HepG2 (cell line): Measurements from ENCODE around the gene TMX2. TPM values are rescaled to one million over a fixed set of nuclear protein-coding genes. Genes with fewer than 3 reads are reported as not detected.

Experiments used
- ATAC-seq: fragments of 200-7000 bp; cut with Tn5 transposase; 3 replicates; pipeline ENCODE4 v1.9.1; 2020; ENCODE audit warnings: mild to moderate bottlenecking, moderate library complexity
- Bru-seq: library from RNA; stranded (reverse); fragments of 400-500 nt; gene quantifications from one replicate; lab custom pipeline; 2021; lab: Mats Ljungman, UMichigan
- BruChase-seq, 2 experiments: library from RNA; stranded (reverse); fragments of 400-500 nt; gene quantifications; one replicate each; lab custom pipeline; 2021; lab: Mats Ljungman, UMichigan
- BruUV-seq: library from RNA; stranded (reverse); fragments of 400-500 nt; replicated peaks from 2 replicates; lab custom pipeline; 2021; lab: Mats Ljungman, UMichigan
- CTCF ChIA-PET: fragments of 300-600 bp; formaldehyde crosslinking; extraction: SDS; loops from one replicate; lab custom pipeline; 2021; ENCODE audit warnings: low total read pairs, inconsistent platforms, low intra/inter-chr PET ratio; lab: Yijun Ruan, JAX
- POLR2A ChIA-PET: fragments of 350-600 bp; sonication (Branson Sonifier 250); formaldehyde crosslinking; loops from one replicate; lab custom pipeline; 2020; ENCODE audit warnings: antibody characterized with exemption, inconsistent platforms; lab: Yijun Ruan, JAX
- DNase-seq: peaks from one replicate; pipeline ENCODE4 v3.0.0-alpha.2; 2015; ENCODE audit warnings: low spot score
- FAIRE-seq: peaks from 3 replicates; lab custom pipeline; 2011; peaks lifted over from hg19 to GRCh38; lab: Jason Lieb, UNC
- H2AFZ ChIP-seq: one replicate; pipeline ENCODE4 v1.6.1; 2011; ENCODE audit warnings: low read length, inconsistent platforms
- H3K27ac ChIP-seq: fragments of 300-600 bp; 3 replicates; pipeline ENCODE4 v1.8.0; 2011; ENCODE audit warnings: mixed run types, mild to moderate bottlenecking, mixed read lengths, low read length, inconsistent platforms; ENCODE audit not compliant: insufficient read depth; ENCODE audit errors: extremely low read length
- H3K27me3 ChIP-seq, 2 experiments: fragments of 200-600 bp in 1 of 2; 2 replicates in 1 of 2; 3 replicates in 1 of 2; pipeline versions ENCODE4 v1.6.0 to v1.8.0; 2011; ENCODE audit warnings: low read length in 2 of 2, mild to moderate bottlenecking in 2 of 2, moderate library complexity in 2 of 2, inconsistent platforms in 1 of 2; ENCODE audit not compliant: insufficient read depth in 2 of 2, control insufficient read depth in 1 of 2
- H3K36me3 ChIP-seq, 2 experiments: fragments of 200-600 bp in 1 of 2; replicated peaks in 1 of 2; 2 replicates in 1 of 2; 3 replicates in 1 of 2; pipeline versions ENCODE4 v1.5.1 to v1.8.0; 2011; ENCODE audit warnings: low read length in 2 of 2, inconsistent platforms in 1 of 2; ENCODE audit not compliant: insufficient read depth in 2 of 2, control insufficient read depth in 1 of 2
- H3K4me1 ChIP-seq: 2 replicates; pipeline ENCODE4 v1.5.1; 2012; ENCODE audit warnings: low read length, inconsistent platforms; ENCODE audit not compliant: insufficient read depth
- H3K4me2 ChIP-seq: 2 replicates; pipeline ENCODE4 v1.6.0; 2011; ENCODE audit warnings: low read depth, low read length, inconsistent platforms
- H3K4me3 ChIP-seq, 3 experiments: fragments of 200-600 bp in 1 of 3; sonication (generic), shearing (Covaris generic) in 1 of 3; replicated peaks in 1 of 3; 2 replicates each; pipeline ENCODE4 v1.5.1; 2011 to 2016; ENCODE audit warnings: low read length in 3 of 3, inconsistent platforms in 2 of 3, low read depth in 2 of 3, mild to moderate bottlenecking in 2 of 3, control low read depth in 1 of 3, mixed read lengths in 1 of 3; ENCODE audit not compliant: insufficient read depth in 1 of 3
- H3K79me2 ChIP-seq: one replicate; pipeline ENCODE4 v1.6.1; 2011; ENCODE audit warnings: low read length, inconsistent platforms; ENCODE audit not compliant: insufficient read depth
- H3K9ac ChIP-seq: 2 replicates; pipeline ENCODE4 v1.6.0; 2011; ENCODE audit warnings: mild to moderate bottlenecking, low read depth, low read length, inconsistent platforms; ENCODE audit not compliant: insufficient read depth
- H3K9me3 ChIP-seq: 2 replicates; pipeline ENCODE4 v1.5.1; 2012; ENCODE audit warnings: mild to moderate bottlenecking, low read length
- H4K20me1 ChIP-seq: 2 replicates; pipeline ENCODE4 v1.6.0; 2011; ENCODE audit warnings: inconsistent platforms, mild to moderate bottlenecking, low read length, moderate library complexity; ENCODE audit not compliant: insufficient read depth
- ARID2 ChIP-seq: sonication (generic); formaldehyde crosslinking; IDR thresholded peaks from 2 replicates; pipeline ENCODE4 v1.8.1; 2022; ENCODE audit warnings: mild to moderate bottlenecking, missing genetic modification reagents, borderline replicate concordance
- DNMT1 ChIP-seq: sonication (generic); formaldehyde crosslinking; IDR thresholded peaks from 2 replicates; pipeline ENCODE4 v1.5.1; 2020; ENCODE audit warnings: mild to moderate bottlenecking, missing genetic modification reagents
- TEAD3 ChIP-seq: optimal IDR thresholded peaks from 2 replicates; pipeline ENCODE3; 2016; ENCODE audit warnings: borderline replicate concordance
- XBP1 ChIP-seq: sonication (generic); formaldehyde crosslinking; IDR thresholded peaks from 2 replicates; pipeline ENCODE4 v1.5.0; 2020; ENCODE audit warnings: missing genetic modification reagents
- ZBTB40 ChIP-seq, 2 experiments: fragments of 450-650 bp in 1 of 2; sonication (generic) in 1 of 2; formaldehyde crosslinking in 1 of 2; IDR thresholded peaks; 2 replicates each; pipeline versions ENCODE4 v1.6.1 to v1.8.0; 2016 to 2022; ENCODE audit warnings: antibody characterized with exemption in 1 of 2, mild to moderate bottlenecking in 1 of 2, missing genetic modification reagents in 1 of 2
- ZNF496 ChIP-seq: sonication (generic); formaldehyde crosslinking; IDR thresholded peaks from 2 replicates; pipeline ENCODE4 v1.8.1; 2023; ENCODE audit warnings: mild to moderate bottlenecking, moderate library complexity, missing genetic modification reagents; ENCODE audit not compliant: insufficient replicate concordance
- WGBS: methylation state at CpG from one replicate; pipeline ENCODE4 v1.1.6; 2017; ENCODE audit warnings: low lambda C conversion rate; 5-methylcytosine and 5-hydroxymethylcytosine counted together
- in situ Hi-C: cut with HindIII; loops from 2 replicates; pipeline ENCODE4 v1.10.0; 2017; ENCODE audit warnings: low pct_unique_long_range_greater_than_20kb; ENCODE audit not compliant: extremely low pct_ligation_motif_present
- intact Hi-C: fragments of 100-400 bp; cut with micrococcal nuclease; formaldehyde crosslinking; loops from one replicate; pipeline ENCODE4 v1.10.0; 2022; ENCODE audit not compliant: unreplicated experiment
- long read RNA-seq, 2 experiments: library from RNA in 1 of 2; library from polyadenylated mRNA in 1 of 2; stranded (forward) in 1 of 2; unstranded in 1 of 2; transcript quantifications; one replicate each; pipeline ENCODE4 v2.0.0, GENCODE V29; 2019 to 2022
- polyA minus RNA-seq, 3 experiments: library from RNA; depleted of rRNA, polyadenylated mRNA; stranded (reverse); fragments of >200 nt; gene quantifications; 2 replicates each; pipeline ENCODE4 v1.2.3, GENCODE V29; 2011; ENCODE audit warnings: low replicate concordance in 1 of 3
- polyA plus RNA-seq, 8 experiments: library from polyadenylated mRNA; depleted of rRNA in 3 of 8; stranded (reverse) in 7 of 8; unstranded in 1 of 8; fragments of >200 nt; fragmentation: Illumina TruSeq in 4 of 8; extraction: Trizol in 4 of 8; gene quantifications; 2 replicates each; pipeline versions ENCODE4 v1.2.1 to v1.2.3, GENCODE V29; 2011 to 2016; ENCODE audit warnings: low read depth in 4 of 8, missing spikeins in 1 of 8, mixed read lengths in 1 of 8; ENCODE audit not compliant: insufficient read depth in 1 of 8
- total RNA-seq, 5 experiments: library from RNA; depleted of rRNA; stranded (reverse); fragments of >200 nt; fragmentation: Illumina TruSeq; extraction: Trizol; gene quantifications; 2 replicates each; pipeline ENCODE4 v1.2.3, GENCODE V29; 2016; ENCODE audit warnings: low read depth in 1 of 5

Gene TMX2
- 67.0 and 129 TPM in 2 replicates for total RNA-seq (2016; rRNA removed; fragmentation: Illumina TruSeq; extraction: Trizol)
- 23.9 and 24.2 TPM in 2 replicates for total RNA-seq (2016; cell fraction: cytosol; rRNA removed; fragmentation: Illumina TruSeq; extraction: Trizol; ENCODE audit: low read depth)
- total RNA-seq (2016; cell fraction: insoluble cytoplasmic fraction; rRNA removed; fragmentation: Illumina TruSeq; extraction: Trizol): 67.3 and 132 TPM in 2 replicates
- total RNA-seq (2016; cell fraction: membrane; rRNA removed; fragmentation: Illumina TruSeq; extraction: Trizol): 43.6 and 47.0 TPM in 2 replicates
- total RNA-seq (2016; cell fraction: nucleus; rRNA removed; fragmentation: Illumina TruSeq; extraction: Trizol): 118 and 129 TPM in 2 replicates
- polyA plus RNA-seq (2011; rRNA removed): 73.9 and 84.5 TPM in 2 replicates
- 64.6 and 74.4 TPM in 2 replicates for polyA plus RNA-seq (2011; cell fraction: cytosol; rRNA removed)
- 58.5 and 61.3 TPM in 2 replicates for polyA plus RNA-seq (2011; cell fraction: nucleus; rRNA removed)
- polyA plus RNA-seq (2012): 69.3 and 76.8 TPM in 2 replicates
- polyA plus RNA-seq (2016; cell fraction: cytosol; fragmentation: Illumina TruSeq; extraction: Trizol; ENCODE audit: low read depth): 20.9 and 22.1 TPM in 2 replicates
- polyA plus RNA-seq (2016; cell fraction: insoluble cytoplasmic fraction; fragmentation: Illumina TruSeq; extraction: Trizol; ENCODE audit: low read depth): 69.9 and 74.8 TPM in 2 replicates
- 34.0 and 35.7 TPM in 2 replicates for polyA plus RNA-seq (2016; cell fraction: membrane; fragmentation: Illumina TruSeq; extraction: Trizol; ENCODE audit: low read depth)
- polyA plus RNA-seq (2016; cell fraction: nucleus; fragmentation: Illumina TruSeq; extraction: Trizol; ENCODE audit: insufficient read depth, low read depth): 188 and 197 TPM in 2 replicates
- 143 and 304 TPM in 2 replicates for polyA minus RNA-seq (2011; rRNA and poly(A)+ RNA removed; ENCODE audit: low replicate concordance)
- 56.1 and 60.1 TPM in 2 replicates for polyA minus RNA-seq (2011; cell fraction: cytosol; rRNA and poly(A)+ RNA removed)
- 57.4 and 73.6 TPM in 2 replicates for polyA minus RNA-seq (2011; cell fraction: nucleus; rRNA and poly(A)+ RNA removed)
- Bru-seq, nascent RNA: percentile 95 among the genes with signal in this experiment
- BruChase-seq, experiment 1, labeled RNA remaining after a 6-hour chase: percentile 99 among the genes with signal in this experiment
- BruChase-seq, experiment 2, labeled RNA remaining after a 2-hour chase: percentile 99 among the genes with signal in this experiment
- long read RNA-seq, experiment 1, transcript TMX2-202 (7 exons, 1,521 nt): minor isoform, 12 of 145 reads
- long read RNA-seq, experiment 1, transcript TMX2-201 (8 exons, 1,631 nt): major isoform, 104 of 145 reads
- long read RNA-seq, experiment 1, partial matches to known transcripts: 6 of 145 reads
- long read RNA-seq, experiment 1, other reads (novel, unspliced or antisense): 19 of 145 reads
- long read RNA-seq, experiment 2, transcript TMX2-202 (7 exons, 1,521 nt): minor isoform, 14 of 284 reads
- long read RNA-seq, experiment 2, transcript TMX2-201 (8 exons, 1,631 nt): major isoform, 166 of 284 reads
- long read RNA-seq, experiment 2, partial matches to known transcripts: 43 of 284 reads
- long read RNA-seq, experiment 2, other reads (novel, unspliced or antisense): 57 of 284 reads

GRCh38 chr11:57712256-57713150, at the start of gene TMX2:
Gene TMX2 (plus strand): TSS chr11:57712593. CDS start chr11:57712619, 26 bp downstream.
- Histone ChIP-seq H2AFZ (no peak within 1 kb of the TSS), H3K27ac (peak within 1 kb of the TSS; percentile 82)
- TF ChIP-seq TEAD3 (peak; percentile 20), DNMT1 (CRISPR knock-in tag) (no peak), ARID2 (CRISPR knock-in tag) (peak; percentile 69; the same call in 1 of the 2 replicates), ZBTB40 (IDR thresholded peaks at IDR 0.05) (peak; percentile 85), ZBTB40 (CRISPR knock-in tag; IDR thresholded peaks at IDR 0.05) (no peak), XBP1 (CRISPR knock-in tag) (no peak), ZNF496 (no peak)

More at GRCh38 chr11:57712256-57713150, at the start of gene TMX2:
- Histone ChIP-seq H3K27me3 (no peaks in the 10 kb centered on the region; a peak in 1 of 5 replicates), H3K9me3 (no peaks in the 10 kb centered on the region), H3K4me3 (peak within 1 kb of the TSS; percentile 92 to 98 (median 92)), H3K9ac (peak within 1 kb of the TSS; percentile 91), H3K36me3 (no peaks in the 10 kb centered on the region; a peak in 1 of 5 replicates), H3K4me1 (peaks cover 29% of the 10 kb centered on the region), H3K4me2 (peak within 1 kb of the TSS; percentile 94), H4K20me1 (no peaks in the 10 kb centered on the region), H3K79me2 (peaks cover 36% of the 10 kb centered on the region)
- ATAC-seq (peak; percentile 95), FAIRE-seq (peak; percentile 98), DNase-seq (peak; percentile 100)
- intact Hi-C loops (loop anchor here (1.0 to 2.0 kb wide), 3 partner anchors 45 to 88 kb away; no protein-coding TSS in a partner anchor), in situ Hi-C loops (no loop called here)
- ChIA-PET CTCF (no interaction called here), POLR2A (interaction anchor here (0.6 to 1.9 kb wide), 17 partner anchors 9 to 346 kb away, joined by 3 to 14 read pairs (median 3); partner anchors contain the start of genes CTNND1, SELENOH and ZDHHC5)
- under 1% methylated on average over 45 of the region's 53 CpGs for WGBS
- BruUV-seq: TSS peak; percentile 77
